Hepatocyte (in vitro differentiated cells): ENCODE data around the gene LPP. TPM values are rescaled to one million over a fixed set of nuclear protein-coding genes. Genes with fewer than 3 reads are reported as not detected.

ENCODE experiments used
- DNase-seq: peaks from one replicate; pipeline ENCODE4 v3.0.0-alpha.2; 2016; ENCODE audit warnings: low spot score
- H2AFZ ChIP-seq: fragments of 200-600 bp; sonication (generic); 2 replicates; pipeline ENCODE4 v1.6.0; 2016; ENCODE audit warnings: antibody characterized with exemption, mild to moderate bottlenecking
- H3K27ac ChIP-seq: fragments of 200-600 bp; sonication (generic); 2 replicates; pipeline ENCODE4 v1.5.1; 2016; ENCODE audit warnings: mild to moderate bottlenecking
- H3K27me3 ChIP-seq: fragments of 200-600 bp; sonication (generic); 2 replicates; pipeline ENCODE4 v1.6.1; 2016
- H3K36me3 ChIP-seq: fragments of 200-600 bp; sonication (generic); replicated peaks from 2 replicates; pipeline ENCODE4 v1.5.1; 2016; ENCODE audit warnings: low read depth; ENCODE audit not compliant: insufficient read depth
- H3K4me1 ChIP-seq: fragments of 200-600 bp; sonication (generic); 2 replicates; pipeline ENCODE4 v1.5.1; 2016; ENCODE audit warnings: mild to moderate bottlenecking, moderate library complexity; ENCODE audit not compliant: insufficient read depth
- H3K4me2 ChIP-seq: fragments of 200-600 bp; sonication (generic); 2 replicates; pipeline ENCODE4 v1.6.0; 2016
- H3K4me3 ChIP-seq: fragments of 200-600 bp; sonication (generic); 2 replicates; pipeline ENCODE4 v1.5.1; 2016; ENCODE audit warnings: mild to moderate bottlenecking
- H3K79me2 ChIP-seq: fragments of 200-600 bp; sonication (generic); 2 replicates; pipeline ENCODE4 v1.6.0; 2017; ENCODE audit warnings: mild to moderate bottlenecking
- H3K9me2 ChIP-seq: fragments of 200-600 bp; sonication (generic); replicated peaks from 2 replicates; pipeline ENCODE4 v1.6.0; 2017; ENCODE audit warnings: mild to moderate bottlenecking; ENCODE audit not compliant: insufficient read depth
- H3K9me3 ChIP-seq: fragments of 200-600 bp; sonication (generic); 2 replicates; pipeline ENCODE4 v1.5.1; 2016; ENCODE audit warnings: low read depth, mild to moderate bottlenecking
- H4K20me1 ChIP-seq: fragments of 200-600 bp; sonication (generic); 2 replicates; pipeline ENCODE4 v1.6.0; 2016; ENCODE audit warnings: mild to moderate bottlenecking; ENCODE audit not compliant: insufficient read depth, poor library complexity, severe bottlenecking
- EZH2 ChIP-seq: fragments of 200-600 bp; sonication (generic); IDR thresholded peaks from 2 replicates; pipeline ENCODE4 v1.6.1; 2016; ENCODE audit warnings: antibody characterized with exemption, mild to moderate bottlenecking, borderline replicate concordance
- EZH2phosphoT487 ChIP-seq: fragments of 200-600 bp; sonication (generic); IDR thresholded peaks from one replicate; pipeline ENCODE4 v1.6.1; 2018; ENCODE audit warnings: antibody characterized with exemption, mild to moderate bottlenecking, low read depth, moderate library complexity; ENCODE audit not compliant: unreplicated experiment, severe bottlenecking
- WGBS: methylation state at CpG from one replicate; pipeline ENCODE4 v1.1.6; 2016; ENCODE audit warnings: low lambda C conversion rate; ENCODE audit errors: missing lambda C conversion rate; 5-methylcytosine and 5-hydroxymethylcytosine counted together
- polyA plus RNA-seq: library from polyadenylated mRNA; unstranded; fragments of >200 nt; fragmentation: Nextera tagmentation; extraction: Ambion mirVana; gene quantifications from 2 replicates; pipeline ENCODE4 v1.2.1, GENCODE V29; 2016
- total RNA-seq: library from RNA; depleted of rRNA; stranded (reverse); fragments of >200 nt; gene quantifications from 2 replicates; pipeline ENCODE4 v1.2.3, GENCODE V29; 2014
- TF ChIP-seq, protein P1 (sequence below): fragments of 200-600 bp; sonication (generic); IDR thresholded peaks from 2 replicates; pipeline ENCODE4 v1.5.1; 2016; ENCODE audit warnings: antibody characterized with exemption, mild to moderate bottlenecking; ENCODE audit not compliant: poor library complexity

Gene LPP
- total and polyA plus RNA-seq, 2 experiments from 2014 or later, result 53.2 to 73.8 TPM

GRCh38 chr3:188496390-188496789 is 342.4 kb downstream of the LPP start:
- Histone ChIP-seq H3K4me2 (no peak overlapping the region), H3K4me1 (no peaks in the 10 kb centered on the region), H3K79me2 (peaks cover 16% of the 10 kb centered on the region), H3K36me3 (no peaks in the 10 kb centered on the region), H3K4me3 (no peak overlapping the region), H3K9me2 (no peaks in the 10 kb centered on the region), H4K20me1 (no peaks in the 10 kb centered on the region), H3K9me3 (no peaks in the 10 kb centered on the region), H2AFZ (no peak overlapping the region), H3K27me3 (no peaks in the 10 kb centered on the region), H3K27ac (no peak overlapping the region)
- DNase-seq, result no peak
- 89% methylated on average over 3 of the region's 3 CpGs for WGBS
- TF ChIP-seq, protein P1, sequence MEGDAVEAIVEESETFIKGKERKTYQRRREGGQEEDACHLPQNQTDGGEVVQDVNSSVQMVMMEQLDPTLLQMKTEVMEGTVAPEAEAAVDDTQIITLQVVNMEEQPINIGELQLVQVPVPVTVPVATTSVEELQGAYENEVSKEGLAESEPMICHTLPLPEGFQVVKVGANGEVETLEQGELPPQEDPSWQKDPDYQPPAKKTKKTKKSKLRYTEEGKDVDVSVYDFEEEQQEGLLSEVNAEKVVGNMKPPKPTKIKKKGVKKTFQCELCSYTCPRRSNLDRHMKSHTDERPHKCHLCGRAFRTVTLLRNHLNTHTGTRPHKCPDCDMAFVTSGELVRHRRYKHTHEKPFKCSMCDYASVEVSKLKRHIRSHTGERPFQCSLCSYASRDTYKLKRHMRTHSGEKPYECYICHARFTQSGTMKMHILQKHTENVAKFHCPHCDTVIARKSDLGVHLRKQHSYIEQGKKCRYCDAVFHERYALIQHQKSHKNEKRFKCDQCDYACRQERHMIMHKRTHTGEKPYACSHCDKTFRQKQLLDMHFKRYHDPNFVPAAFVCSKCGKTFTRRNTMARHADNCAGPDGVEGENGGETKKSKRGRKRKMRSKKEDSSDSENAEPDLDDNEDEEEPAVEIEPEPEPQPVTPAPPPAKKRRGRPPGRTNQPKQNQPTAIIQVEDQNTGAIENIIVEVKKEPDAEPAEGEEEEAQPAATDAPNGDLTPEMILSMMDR, result no peak
- TF ChIP-seq EZH2phosphoT487 (no peak), EZH2 (no peak)

GRCh38 chr3:188497021-188497420 is 343.1 kb downstream of the LPP start:
- no peaks in the 10 kb centered on the region for H4K20me1 ChIP-seq
- no peaks in the 10 kb centered on the region for H3K9me3 ChIP-seq
- H3K79me2 ChIP-seq, result peaks cover 21% of the 10 kb centered on the region
- 87% methylated on average over 4 of the region's 4 CpGs for WGBS
- no peaks in the 10 kb centered on the region for H3K36me3 ChIP-seq
- no peaks in the 10 kb centered on the region for H3K27me3 ChIP-seq
- no peak for DNase-seq
- no peak overlapping the region for H3K4me3 ChIP-seq
- TF ChIP-seq EZH2 (no peak), EZH2phosphoT487 (no peak)
- TF ChIP-seq, protein P1, result no peak
- no peak overlapping the region for H2AFZ ChIP-seq
- no peak overlapping the region for H3K4me2 ChIP-seq
- H3K9me2 ChIP-seq, result no peaks in the 10 kb centered on the region
- no peaks in the 10 kb centered on the region for H3K4me1 ChIP-seq
- no peak overlapping the region for H3K27ac ChIP-seq

DNA sequence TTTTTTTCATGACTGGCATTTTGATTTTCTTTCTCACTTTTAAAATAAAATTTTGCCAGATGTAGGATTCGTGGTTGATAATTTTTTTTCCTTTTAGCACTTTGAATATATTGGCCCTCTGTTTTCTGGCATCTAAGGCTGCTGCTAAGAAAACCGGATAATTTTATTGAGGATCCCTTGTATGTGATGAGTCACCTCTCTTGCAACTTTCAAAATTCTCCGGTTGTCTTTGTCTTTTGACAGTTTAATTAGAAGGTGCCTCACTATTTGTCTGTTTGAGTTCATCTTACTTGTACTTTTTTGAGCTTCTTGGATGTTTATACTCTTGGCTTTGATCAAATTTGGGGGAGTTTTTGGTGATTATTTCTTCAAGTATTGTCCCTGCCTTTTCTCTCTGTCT is 349.7 kb downstream of the LPP start:
- no peak overlapping the region for H3K4me2 ChIP-seq
- no peaks in the 10 kb centered on the region for H4K20me1 ChIP-seq
- H3K79me2 ChIP-seq, result peaks cover 42% of the 10 kb centered on the region
- no peaks in the 10 kb centered on the region for H3K36me3 ChIP-seq
- no peak for DNase-seq
- H3K27ac ChIP-seq, result no peak overlapping the region
- H3K9me2 ChIP-seq, result no peaks in the 10 kb centered on the region
- H3K9me3 ChIP-seq, result peaks cover 10% of the 10 kb centered on the region
- TF ChIP-seq EZH2 (no peak), EZH2phosphoT487 (no peak)
- TF ChIP-seq, protein P1, result no peak
- no peak overlapping the region for H3K4me3 ChIP-seq
- H3K27me3 ChIP-seq, result no peaks in the 10 kb centered on the region
- H2AFZ ChIP-seq, result no peak overlapping the region
- no peaks in the 10 kb centered on the region for H3K4me1 ChIP-seq
- WGBS, result 89% methylated on average over 3 of the region's 3 CpGs

DNA sequence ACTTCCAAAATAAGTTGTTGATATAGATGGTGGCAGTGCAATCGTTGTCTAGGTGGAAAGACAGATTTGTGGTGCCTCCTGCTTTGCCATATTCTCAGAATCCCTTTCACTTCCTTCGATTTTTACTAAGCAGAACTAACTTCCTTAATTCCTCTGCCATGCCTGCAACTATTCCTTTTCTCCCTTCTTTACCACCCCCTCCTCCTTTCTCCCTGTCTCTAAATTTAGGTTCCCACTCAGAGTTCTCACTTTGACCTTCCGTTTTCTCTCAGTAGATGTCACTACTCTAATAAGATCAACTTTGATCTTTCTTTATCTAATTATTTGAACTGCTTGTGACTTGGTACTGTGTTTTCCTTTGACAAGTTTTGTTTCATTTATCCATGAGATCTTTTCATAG is 351.2 kb downstream of the LPP start:
- H3K79me2 ChIP-seq, result peaks cover 39% of the 10 kb centered on the region
- H3K4me2 ChIP-seq, result no peak overlapping the region
- no peaks in the 10 kb centered on the region for H3K27me3 ChIP-seq
- H3K36me3 ChIP-seq, result no peaks in the 10 kb centered on the region
- DNase-seq, result no peak
- no peaks in the 10 kb centered on the region for H3K4me1 ChIP-seq
- no peak overlapping the region for H3K27ac ChIP-seq
- TF ChIP-seq, protein P1, result no peak
- TF ChIP-seq EZH2 (no peak), EZH2phosphoT487 (no peak)
- no peak overlapping the region for H2AFZ ChIP-seq
- no peaks in the 10 kb centered on the region for H4K20me1 ChIP-seq
- no peak overlapping the region for H3K4me3 ChIP-seq
- 92% methylated on average over 3 of the region's 3 CpGs for WGBS
- H3K9me2 ChIP-seq, result no peaks in the 10 kb centered on the region
- peaks cover 10% of the 10 kb centered on the region for H3K9me3 ChIP-seq
